HG03066 (cell line): ENCODE data around the gene ASAP2.
"Not testable (repeated sequence)": the region's sequence is repeated elsewhere in the genome, so short reads cannot be mapped to it uniquely, and the experiment has no call there.

ENCODE experiments used
- ATAC-seq: cut with Tn5 transposase; IDR thresholded peaks from one replicate; pipeline ENCODE4 v1.9.1; 2021; ENCODE audit warnings: low read depth; ENCODE audit not compliant: unreplicated experiment

Gene ASAP2

GRCh38 chr2:9250091-9250490 lies 43.5 kb downstream of the ASAP2 start:
- no peak for ATAC-seq

- no peak for ATAC-seq
Observed at GRCh38 chr2:9250498-9251153, 44.0 kb downstream of the ASAP2 start.

DNA sequence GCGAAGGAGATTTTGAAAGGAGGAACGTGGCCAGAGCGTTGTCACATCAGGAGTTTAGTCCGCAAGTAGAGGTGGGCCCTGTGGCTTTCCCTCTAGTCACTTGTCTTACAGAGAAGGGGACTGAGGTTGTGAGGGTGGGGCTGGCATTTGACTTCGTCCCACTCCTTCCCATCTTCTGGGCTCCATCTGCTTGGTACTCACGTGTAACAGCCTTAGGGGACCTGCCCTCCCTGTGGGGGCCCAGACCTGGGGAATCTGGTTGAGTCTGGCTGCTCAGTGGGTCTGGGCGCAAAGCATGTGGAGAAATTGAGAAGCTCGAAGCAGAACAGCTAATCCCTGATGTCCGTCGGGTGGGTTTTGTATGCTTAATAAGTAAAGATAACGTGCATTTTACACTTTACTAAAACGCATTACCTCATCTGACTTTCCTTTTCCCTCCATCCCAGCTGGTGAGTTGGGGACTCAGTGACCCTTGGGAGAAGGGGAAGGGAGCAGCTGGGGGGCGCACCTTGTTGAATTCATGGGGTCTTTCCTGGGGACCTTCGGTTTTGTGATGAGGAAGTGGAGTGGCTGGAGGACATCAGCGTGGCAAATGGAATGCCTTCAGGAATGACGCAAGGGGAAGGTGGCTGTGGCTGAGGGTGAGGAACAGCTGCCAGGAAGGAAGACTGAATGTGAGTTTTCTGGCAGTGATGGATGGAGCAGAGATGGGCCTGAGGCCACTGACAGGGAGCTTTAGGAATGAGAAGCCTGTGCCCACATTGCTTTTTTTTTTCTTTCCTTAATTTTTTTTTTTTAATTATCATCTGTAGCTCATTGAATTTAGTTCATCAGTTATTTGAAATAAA lies 44.8 kb downstream of the ASAP2 start:
- ATAC-seq: no peak

- no peak for ATAC-seq
Observed at GRCh38 chr2:9252002-9252357, 45.4 kb downstream of the ASAP2 start.

DNA sequence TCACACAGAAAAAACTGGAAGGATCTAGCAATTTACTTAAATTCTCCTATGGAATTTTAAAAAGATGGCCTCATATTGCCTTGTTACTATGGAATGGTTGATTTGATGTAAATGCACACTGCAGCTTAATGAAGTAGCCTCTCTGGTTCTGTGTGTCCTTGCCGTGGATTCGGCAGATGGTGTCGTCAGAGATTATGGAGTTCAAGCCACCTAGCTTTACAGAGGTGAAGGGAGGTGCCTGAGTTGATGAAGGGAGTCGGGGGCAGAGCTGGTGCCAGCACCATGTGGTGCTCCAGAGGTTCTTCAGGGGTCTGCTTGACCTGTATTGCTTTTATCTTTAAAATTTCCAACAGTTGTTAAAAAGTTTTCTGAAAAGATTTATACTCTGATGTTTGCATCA lies 48.8 kb downstream of the ASAP2 start:
- no peak for ATAC-seq

- ATAC-seq: no peak
Observed at GRCh38 chr2:9256147-9256546, 49.5 kb downstream of the ASAP2 start.

DNA sequence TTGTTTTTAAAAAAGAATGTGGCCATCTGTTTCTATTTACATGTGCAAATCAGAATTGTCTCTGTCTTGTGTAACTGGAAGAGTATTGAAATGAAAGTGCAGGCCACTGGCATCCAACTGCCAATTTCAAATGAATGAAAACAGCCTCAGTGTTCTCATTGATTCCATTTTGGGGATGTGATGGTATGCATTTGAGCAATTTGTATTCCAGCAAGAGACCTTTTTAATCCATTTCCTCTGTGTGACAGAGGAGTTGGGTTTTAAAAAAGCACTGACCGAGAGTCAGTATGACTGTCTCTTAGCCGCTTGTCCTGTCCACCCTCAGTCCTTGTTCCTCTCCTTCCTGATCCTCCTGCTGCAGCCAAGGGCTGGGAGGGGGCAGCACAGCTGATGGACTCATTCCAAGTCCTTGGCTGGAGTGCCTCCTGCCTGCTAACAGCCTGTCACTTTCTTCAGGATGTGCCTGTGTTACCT lies 50.0 kb downstream of the ASAP2 start:
- ATAC-seq: no peak

- no peak for ATAC-seq
Observed at GRCh38 chr2:9258501-9258900, 51.9 kb downstream of the ASAP2 start.

DNA sequence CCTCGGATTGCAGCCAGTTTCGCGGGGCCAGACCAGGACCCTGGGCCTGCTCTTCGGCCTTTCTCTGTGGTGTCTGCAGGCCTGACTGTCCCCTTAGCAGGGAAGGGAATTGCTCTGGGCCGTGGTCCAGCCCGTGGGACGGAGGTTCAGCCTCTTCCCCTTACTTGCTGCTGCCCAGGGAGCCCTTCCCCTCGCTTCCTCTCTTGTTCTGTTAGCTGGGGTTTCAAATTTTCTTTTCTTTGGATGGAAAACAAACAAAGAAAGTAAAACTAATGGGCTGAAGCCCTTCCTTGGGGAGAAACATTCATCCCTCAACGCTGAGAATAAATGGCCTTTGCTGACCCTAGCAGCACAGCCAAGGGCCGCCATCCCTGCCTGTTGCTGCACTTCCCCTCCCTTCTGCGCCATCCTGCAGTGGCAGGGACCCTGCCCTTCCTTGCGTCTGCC lies 52.4 kb downstream of the ASAP2 start:
- no peak for ATAC-seq

DNA sequence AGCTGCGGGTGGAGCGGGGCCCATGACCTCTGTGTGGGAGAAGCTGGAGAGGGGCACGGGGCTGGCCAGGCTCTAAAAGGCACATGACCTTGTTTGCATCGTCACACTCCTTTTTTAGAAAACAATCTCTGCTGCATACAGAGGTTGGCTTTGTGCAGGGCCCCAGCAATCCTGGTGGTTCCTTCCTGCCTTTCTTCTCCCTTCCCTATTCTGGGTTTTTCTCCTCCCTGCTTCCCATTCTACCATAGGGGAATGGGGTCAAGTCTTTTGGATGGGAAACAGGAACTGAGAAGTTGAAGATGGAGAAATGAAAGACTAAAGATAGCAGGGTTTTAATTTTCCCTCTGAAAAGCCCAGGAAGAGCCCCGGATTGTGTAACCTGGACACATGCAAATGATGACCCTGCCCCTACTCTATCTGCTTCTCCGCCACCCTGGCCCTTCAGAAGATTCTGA lies 53.9 kb downstream of the ASAP2 start:
- ATAC-seq: no peak

- ATAC-seq: no peak
Observed at GRCh38 chr2:9261231-9261883, 54.7 kb downstream of the ASAP2 start.

DNA sequence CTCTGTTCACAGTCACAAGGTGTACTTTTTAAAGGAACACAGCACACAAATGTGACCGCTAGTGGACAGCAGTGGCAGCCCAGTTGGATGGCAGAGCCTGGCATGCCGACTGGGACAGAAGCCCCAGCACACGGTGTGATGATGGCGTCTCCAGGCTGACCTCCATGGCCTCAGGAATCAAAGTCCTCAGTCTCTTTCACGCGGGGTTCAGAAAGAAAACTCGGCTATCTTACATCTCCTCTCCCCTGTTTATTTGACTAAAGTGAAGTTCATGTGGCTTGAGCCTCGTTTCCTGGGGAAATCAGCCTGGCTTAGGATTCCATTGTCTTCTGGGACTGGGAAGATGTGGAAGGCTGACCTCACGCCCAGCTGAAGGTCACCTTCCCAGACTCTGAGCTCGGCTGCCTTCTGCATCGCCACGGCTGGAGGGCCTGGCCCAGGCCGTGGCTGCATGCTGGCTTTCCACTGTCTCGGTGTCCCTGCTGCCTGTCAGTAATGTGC lies 56.1 kb downstream of the ASAP2 start:
- no peak for ATAC-seq

DNA sequence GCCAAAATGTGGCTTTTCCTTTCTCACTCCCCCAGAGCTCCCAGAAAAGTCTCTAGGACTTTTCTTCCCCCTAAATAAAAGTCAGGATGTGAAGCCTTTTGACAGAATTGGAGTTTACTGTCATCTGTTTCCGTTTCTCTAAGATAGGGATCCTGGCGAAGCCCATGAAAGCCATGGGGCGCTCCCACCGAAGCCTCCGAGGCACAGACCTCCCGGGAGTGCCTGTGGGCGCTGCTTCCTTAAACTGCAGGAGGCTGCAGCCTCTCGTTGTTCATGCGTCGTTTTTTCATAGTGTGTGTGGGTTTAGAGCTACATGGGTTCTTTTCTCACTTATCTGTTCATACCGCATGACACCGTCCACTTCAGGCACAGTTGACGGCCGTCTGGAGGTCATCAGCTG lies 56.8 kb downstream of the ASAP2 start:
- ATAC-seq: no peak

DNA sequence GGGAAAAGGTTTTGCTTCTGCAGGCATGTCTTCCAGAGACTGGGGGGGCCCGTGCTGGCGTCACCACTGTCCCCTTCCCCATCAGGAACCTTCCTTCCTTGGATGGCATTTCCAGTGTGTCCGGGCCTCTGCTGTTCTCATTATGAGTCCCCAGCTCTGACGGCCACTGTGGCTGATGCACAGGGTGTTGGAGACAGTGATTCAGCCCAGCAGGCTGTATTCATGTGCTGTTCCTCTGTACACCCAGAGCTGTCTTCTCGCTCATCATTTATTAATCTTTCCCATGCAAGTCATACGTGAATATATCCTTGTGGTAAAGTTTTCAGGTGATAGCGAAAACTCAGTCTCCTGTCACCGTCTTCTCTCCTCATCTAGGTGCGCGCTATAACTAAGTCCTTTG lies 57.7 kb downstream of the ASAP2 start:
- ATAC-seq: no peak

- ATAC-seq: no peak
Observed at GRCh38 chr2:9266711-9267110, 60.1 kb downstream of the ASAP2 start.

GRCh38 chr2:9267286-9267685 lies 60.7 kb downstream of the ASAP2 start:
- ATAC-seq: not testable (repeated sequence)

DNA sequence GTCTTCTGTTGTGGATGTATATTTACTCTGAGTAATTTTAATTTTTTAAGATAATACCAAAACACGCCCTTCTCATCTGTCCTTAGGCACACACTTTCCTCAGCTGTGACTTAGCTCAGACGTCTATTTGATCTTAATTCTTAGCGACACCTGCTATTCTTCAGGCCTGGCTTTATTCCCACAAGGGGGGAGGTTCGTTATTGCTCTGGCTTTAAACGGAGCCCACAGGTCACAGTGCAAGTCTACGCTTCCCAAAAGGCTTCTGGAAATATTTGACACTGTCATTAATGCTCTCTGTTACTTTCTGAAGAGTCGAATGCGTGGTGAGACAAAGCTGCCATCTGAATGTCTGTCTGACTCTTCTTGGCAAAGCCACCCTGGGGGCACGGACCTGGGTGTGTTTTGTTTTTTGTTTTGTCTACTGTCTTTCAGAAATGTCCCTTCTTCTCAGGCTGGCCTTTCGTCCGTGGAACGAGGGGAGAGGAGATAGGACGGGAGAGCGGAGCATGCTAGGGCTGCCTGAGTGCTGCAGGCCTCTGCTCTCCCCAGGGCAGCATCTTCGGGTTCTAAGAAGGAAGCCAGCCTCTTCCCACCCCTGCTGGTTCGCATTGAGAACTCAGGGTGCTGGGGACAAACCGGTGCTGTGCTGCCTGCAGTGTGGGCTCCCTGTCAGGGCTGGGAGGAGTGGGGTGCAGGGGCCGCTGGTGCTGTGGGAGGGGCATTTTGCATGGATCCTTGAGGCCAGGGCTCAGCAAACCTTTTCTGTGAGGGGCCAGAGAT lies 61.9 kb downstream of the ASAP2 start:
- ATAC-seq: no peak

DNA sequence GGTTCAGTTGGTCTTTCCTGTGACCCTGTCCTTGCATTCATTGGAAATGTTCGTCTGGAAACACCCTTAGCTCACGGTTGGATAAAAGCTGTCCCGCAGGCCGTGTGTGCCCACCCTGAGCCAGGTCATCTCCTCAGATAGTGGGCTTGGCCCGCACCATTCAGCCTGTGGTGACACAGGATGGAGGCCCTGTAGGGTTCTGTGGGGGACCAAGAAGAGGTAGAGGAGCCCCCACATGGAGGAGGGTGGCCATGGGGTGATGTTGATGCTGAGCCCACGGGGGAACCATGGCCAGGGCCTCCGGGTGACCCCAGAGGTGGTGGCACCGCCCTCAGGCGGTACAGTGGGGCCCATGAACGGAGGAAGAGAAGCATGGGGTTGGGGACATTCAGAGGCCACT lies 62.7 kb downstream of the ASAP2 start:
- no peak for ATAC-seq

DNA sequence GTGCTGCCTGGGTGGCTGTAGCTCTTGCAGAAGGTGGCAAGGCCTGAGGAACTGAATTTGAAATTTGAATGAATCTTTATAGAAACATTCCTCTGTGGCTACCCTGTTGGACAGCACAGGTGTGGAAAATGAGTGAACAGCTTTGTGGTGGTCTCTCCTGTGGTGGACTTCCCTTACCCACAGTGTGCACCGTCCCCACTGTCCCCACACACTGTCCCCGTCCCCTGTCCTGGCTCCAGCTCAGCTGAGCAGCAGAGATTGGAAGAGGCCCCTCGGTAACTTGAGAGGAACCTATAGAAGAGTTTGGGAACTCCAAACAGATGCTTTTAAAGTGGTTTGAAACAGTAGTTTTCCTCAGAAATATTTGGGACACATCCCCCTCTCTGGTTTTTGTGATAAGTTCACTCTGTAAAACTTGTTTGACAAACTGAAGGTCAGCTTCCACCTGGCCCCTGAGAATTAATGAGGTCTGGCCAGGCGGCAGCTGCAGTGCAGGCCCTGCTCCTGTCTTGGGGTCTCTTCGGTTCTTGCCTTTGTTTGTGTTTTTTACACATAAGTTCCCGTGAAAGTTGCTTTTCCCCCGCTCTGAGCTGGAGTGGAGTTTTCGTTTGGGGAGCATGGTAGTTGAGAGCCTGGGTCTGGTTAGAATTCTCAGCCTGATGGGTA lies 63.2 kb downstream of the ASAP2 start:
- no peak for ATAC-seq

- no peak for ATAC-seq
Observed at GRCh38 chr2:9271091-9271490, 64.5 kb downstream of the ASAP2 start.
